ENCODE measurements around the gene CDS2. TPM values are rescaled to one million over a fixed set of nuclear protein-coding genes. Genes with fewer than 3 reads are reported as not detected.
A peak's percentile ranks its signal among the peaks of the same experiment; 100 is the strongest.

CDS2 gene
- total and polyA plus RNA-seq, 2 of the 13 experiments (the other 11 are each of a cell fraction or from before 2014, with no cell fraction given) = 81.3 to 153 TPM

DNA sequence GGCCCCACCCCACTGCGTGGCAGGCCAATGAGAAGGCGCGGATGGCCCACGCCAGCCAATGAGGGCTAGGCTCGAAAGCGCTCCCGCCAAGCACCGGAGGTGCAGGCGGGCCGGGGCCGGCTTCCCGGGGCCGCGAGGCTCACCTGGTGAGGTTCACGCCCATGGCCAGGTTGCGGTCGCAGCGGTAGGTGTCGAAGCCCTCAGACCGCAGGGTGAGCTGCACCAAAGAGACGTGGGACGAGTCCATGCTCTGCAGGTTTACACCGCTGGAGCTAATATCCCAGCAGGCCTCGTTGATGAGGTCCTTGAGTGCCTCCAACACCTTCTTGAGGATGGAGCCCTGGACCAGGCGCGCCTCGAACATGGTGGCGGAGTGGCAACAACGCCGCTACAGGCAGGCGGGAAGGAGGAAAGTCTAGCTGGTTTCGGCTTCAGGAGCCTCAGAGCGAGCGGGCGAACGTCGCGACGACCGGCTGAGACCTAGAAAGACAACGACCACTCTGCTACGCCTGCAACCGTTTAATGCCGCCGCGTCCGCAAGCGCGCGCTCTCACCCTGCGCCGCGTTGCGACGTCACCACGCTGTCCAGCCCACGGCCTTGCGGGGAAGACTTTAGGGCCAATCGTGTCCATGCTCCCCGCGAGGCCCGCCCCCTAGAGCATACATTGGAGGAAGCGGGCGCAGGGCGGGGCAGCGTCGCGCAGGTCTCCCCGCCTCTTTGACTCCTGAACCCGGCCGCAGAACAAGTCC is 7.2 kb upstream of the CDS2 start, which contains the start of gene PCNA (continued):
- TF ChIP-seq, protein P1, sequence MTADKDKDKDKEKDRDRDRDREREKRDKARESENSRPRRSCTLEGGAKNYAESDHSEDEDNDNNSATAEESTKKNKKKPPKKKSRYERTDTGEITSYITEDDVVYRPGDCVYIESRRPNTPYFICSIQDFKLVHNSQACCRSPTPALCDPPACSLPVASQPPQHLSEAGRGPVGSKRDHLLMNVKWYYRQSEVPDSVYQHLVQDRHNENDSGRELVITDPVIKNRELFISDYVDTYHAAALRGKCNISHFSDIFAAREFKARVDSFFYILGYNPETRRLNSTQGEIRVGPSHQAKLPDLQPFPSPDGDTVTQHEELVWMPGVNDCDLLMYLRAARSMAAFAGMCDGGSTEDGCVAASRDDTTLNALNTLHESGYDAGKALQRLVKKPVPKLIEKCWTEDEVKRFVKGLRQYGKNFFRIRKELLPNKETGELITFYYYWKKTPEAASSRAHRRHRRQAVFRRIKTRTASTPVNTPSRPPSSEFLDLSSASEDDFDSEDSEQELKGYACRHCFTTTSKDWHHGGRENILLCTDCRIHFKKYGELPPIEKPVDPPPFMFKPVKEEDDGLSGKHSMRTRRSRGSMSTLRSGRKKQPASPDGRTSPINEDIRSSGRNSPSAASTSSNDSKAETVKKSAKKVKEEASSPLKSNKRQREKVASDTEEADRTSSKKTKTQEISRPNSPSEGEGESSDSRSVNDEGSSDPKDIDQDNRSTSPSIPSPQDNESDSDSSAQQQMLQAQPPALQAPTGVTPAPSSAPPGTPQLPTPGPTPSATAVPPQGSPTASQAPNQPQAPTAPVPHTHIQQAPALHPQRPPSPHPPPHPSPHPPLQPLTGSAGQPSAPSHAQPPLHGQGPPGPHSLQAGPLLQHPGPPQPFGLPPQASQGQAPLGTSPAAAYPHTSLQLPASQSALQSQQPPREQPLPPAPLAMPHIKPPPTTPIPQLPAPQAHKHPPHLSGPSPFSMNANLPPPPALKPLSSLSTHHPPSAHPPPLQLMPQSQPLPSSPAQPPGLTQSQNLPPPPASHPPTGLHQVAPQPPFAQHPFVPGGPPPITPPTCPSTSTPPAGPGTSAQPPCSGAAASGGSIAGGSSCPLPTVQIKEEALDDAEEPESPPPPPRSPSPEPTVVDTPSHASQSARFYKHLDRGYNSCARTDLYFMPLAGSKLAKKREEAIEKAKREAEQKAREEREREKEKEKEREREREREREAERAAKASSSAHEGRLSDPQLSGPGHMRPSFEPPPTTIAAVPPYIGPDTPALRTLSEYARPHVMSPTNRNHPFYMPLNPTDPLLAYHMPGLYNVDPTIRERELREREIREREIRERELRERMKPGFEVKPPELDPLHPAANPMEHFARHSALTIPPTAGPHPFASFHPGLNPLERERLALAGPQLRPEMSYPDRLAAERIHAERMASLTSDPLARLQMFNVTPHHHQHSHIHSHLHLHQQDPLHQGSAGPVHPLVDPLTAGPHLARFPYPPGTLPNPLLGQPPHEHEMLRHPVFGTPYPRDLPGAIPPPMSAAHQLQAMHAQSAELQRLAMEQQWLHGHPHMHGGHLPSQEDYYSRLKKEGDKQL (CRISPR knock-in tag; IDR thresholded peaks at IDR 0.05; ENCODE audit: low read depth) = peak; percentile 55; the same call in 1 of the 2 replicates
- TF ChIP-seq ZNF543 (CRISPR knock-in tag; IDR thresholded peaks at IDR 0.05) (peak; percentile 99), ZNF577 (CRISPR knock-in tag; IDR thresholded peaks at IDR 0.05; ENCODE audit: borderline replicate concordance, low read depth) (peak; percentile 67; the same call in 1 of the 2 replicates), TCF12 (IDR thresholded peaks at IDR 0.05) (no peak), TCF12 (CRISPR knock-in tag; IDR thresholded peaks at IDR 0.05) (no peak; the same call in 1 of the 2 replicates), FOXK2 (IDR thresholded peaks at IDR 0.05) (no peak), MTA1 (CRISPR knock-in tag; IDR thresholded peaks at IDR 0.05; ENCODE audit: borderline replicate concordance) (peak; percentile 75), HCFC1 (IDR thresholded peaks at IDR 0.05; ENCODE audit: low read depth, low read length) (no peak), ZNF136 (CRISPR knock-in tag; IDR thresholded peaks at IDR 0.05; ENCODE audit: low read depth) (peak; percentile 66)
- TF ChIP-seq, protein P2, sequence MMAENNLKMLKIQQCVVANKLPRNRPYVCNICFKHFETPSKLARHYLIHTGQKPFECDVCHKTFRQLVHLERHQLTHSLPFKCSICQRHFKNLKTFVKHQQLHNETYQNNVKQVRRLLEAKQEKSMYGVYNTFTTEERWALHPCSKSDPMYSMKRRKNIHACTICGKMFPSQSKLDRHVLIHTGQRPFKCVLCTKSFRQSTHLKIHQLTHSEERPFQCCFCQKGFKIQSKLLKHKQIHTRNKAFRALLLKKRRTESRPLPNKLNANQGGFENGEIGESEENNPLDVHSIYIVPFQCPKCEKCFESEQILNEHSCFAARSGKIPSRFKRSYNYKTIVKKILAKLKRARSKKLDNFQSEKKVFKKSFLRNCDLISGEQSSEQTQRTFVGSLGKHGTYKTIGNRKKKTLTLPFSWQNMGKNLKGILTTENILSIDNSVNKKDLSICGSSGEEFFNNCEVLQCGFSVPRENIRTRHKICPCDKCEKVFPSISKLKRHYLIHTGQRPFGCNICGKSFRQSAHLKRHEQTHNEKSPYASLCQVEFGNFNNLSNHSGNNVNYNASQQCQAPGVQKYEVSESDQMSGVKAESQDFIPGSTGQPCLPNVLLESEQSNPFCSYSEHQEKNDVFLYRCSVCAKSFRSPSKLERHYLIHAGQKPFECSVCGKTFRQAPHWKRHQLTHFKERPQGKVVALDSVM (CRISPR knock-in tag; IDR thresholded peaks at IDR 0.05) = peak; percentile 4
- TF ChIP-seq, protein P3, sequence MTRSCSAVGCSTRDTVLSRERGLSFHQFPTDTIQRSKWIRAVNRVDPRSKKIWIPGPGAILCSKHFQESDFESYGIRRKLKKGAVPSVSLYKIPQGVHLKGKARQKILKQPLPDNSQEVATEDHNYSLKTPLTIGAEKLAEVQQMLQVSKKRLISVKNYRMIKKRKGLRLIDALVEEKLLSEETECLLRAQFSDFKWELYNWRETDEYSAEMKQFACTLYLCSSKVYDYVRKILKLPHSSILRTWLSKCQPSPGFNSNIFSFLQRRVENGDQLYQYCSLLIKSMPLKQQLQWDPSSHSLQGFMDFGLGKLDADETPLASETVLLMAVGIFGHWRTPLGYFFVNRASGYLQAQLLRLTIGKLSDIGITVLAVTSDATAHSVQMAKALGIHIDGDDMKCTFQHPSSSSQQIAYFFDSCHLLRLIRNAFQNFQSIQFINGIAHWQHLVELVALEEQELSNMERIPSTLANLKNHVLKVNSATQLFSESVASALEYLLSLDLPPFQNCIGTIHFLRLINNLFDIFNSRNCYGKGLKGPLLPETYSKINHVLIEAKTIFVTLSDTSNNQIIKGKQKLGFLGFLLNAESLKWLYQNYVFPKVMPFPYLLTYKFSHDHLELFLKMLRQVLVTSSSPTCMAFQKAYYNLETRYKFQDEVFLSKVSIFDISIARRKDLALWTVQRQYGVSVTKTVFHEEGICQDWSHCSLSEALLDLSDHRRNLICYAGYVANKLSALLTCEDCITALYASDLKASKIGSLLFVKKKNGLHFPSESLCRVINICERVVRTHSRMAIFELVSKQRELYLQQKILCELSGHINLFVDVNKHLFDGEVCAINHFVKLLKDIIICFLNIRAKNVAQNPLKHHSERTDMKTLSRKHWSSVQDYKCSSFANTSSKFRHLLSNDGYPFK (CRISPR knock-in tag; IDR thresholded peaks at IDR 0.05; ENCODE audit: borderline replicate concordance) = peak; percentile 97
- TF ChIP-seq, protein P4, sequence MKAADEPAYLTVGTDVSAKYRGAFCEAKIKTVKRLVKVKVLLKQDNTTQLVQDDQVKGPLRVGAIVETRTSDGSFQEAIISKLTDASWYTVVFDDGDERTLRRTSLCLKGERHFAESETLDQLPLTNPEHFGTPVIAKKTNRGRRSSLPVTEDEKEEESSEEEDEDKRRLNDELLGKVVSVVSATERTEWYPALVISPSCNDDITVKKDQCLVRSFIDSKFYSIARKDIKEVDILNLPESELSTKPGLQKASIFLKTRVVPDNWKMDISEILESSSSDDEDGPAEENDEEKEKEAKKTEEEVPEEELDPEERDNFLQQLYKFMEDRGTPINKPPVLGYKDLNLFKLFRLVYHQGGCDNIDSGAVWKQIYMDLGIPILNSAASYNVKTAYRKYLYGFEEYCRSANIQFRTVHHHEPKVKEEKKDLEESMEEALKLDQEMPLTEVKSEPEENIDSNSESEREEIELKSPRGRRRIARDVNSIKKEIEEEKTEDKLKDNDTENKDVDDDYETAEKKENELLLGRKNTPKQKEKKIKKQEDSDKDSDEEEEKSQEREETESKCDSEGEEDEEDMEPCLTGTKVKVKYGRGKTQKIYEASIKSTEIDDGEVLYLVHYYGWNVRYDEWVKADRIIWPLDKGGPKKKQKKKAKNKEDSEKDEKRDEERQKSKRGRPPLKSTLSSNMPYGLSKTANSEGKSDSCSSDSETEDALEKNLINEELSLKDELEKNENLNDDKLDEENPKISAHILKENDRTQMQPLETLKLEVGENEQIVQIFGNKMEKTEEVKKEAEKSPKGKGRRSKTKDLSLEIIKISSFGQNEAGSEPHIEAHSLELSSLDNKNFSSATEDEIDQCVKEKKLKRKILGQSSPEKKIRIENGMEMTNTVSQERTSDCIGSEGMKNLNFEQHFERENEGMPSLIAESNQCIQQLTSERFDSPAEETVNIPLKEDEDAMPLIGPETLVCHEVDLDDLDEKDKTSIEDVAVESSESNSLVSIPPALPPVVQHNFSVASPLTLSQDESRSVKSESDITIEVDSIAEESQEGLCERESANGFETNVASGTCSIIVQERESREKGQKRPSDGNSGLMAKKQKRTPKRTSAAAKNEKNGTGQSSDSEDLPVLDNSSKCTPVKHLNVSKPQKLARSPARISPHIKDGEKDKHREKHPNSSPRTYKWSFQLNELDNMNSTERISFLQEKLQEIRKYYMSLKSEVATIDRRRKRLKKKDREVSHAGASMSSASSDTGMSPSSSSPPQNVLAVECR (CRISPR knock-in tag; IDR thresholded peaks at IDR 0.05; ENCODE audit: borderline replicate concordance) = peak; percentile 100

Measured in HepG2 (cell line).